HL-60 (cell line): ENCODE data around the gene FLYWCH1.

Source experiments
- DNase-seq, 2 experiments: peaks; one replicate each; pipeline ENCODE4 v3.0.0-alpha.2; 2010 to 2020; ENCODE audit warnings: low read depth in 1 of 2, low spot score in 1 of 2
- H3K27ac ChIP-seq: fragments of 250-450 bp; sonication (Bioruptor Pico); replicated peaks from 2 replicates; pipeline ENCODE4 v1.5.1; 2020; ENCODE audit warnings: mild to moderate bottlenecking, moderate library complexity
- H3K27me3 ChIP-seq: fragments of 250-450 bp; sonication (Bioruptor Pico); 2 replicates; pipeline ENCODE4 v1.5.1; 2021; ENCODE audit warnings: mild to moderate bottlenecking, moderate library complexity; ENCODE audit not compliant: insufficient read depth, poor library complexity, severe bottlenecking
- H3K4me3 ChIP-seq: replicated peaks from 2 replicates; pipeline ENCODE4 v1.5.1; 2011; ENCODE audit warnings: mild to moderate bottlenecking, control low read depth, low read length; ENCODE audit not compliant: insufficient read depth
- GABPA ChIP-seq: IDR thresholded peaks from 2 replicates; pipeline ENCODE4 v1.6.1; 2012; ENCODE audit warnings: low read depth
- POLR2AphosphoS5 ChIP-seq: IDR thresholded peaks from 2 replicates; pipeline ENCODE4 v1.6.1; 2012; ENCODE audit warnings: low read depth
- SPI1 ChIP-seq: IDR thresholded peaks from 2 replicates; pipeline ENCODE4 v1.6.1; 2012; ENCODE audit warnings: low read depth, mild to moderate bottlenecking, borderline replicate concordance
- TF ChIP-seq, protein P1 (sequence below): IDR thresholded peaks from 2 replicates; pipeline ENCODE4 v1.6.1; 2012; ENCODE audit warnings: low read depth; ENCODE audit not compliant: insufficient replicate concordance
- TF ChIP-seq, protein P2 (sequence below): IDR thresholded peaks from one replicate; pipeline ENCODE4 v1.5.1; 2011; ENCODE audit warnings: low read length, control low read depth, inconsistent platforms; ENCODE audit not compliant: insufficient read depth

Gene FLYWCH1

DNA sequence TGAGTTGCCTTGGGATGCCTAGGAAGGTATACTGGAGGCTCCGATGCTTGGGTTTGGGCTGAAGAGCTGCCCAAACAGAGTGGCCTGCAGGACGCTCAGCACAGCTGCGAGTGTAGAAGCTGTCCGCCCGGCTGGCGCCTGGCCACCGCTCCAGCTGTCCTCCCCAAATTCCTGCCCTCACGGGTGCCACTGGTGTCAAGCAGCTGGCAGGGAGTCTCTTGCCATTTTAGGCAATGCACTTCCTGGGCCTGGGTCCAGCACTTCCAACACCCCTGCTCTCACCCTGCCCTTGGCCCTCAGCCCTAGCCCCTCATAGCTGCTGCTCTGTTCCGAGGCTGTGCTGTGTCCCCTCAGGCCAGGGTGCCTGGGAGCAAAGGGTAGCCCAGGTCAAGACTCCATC is 73.7 kb downstream of the FLYWCH1 start:
- H3K27me3 ChIP-seq: peaks cover 2% of the 10 kb centered on the region
- no peak for DNase-seq
- no peak overlapping the region for H3K27ac ChIP-seq
- H3K4me3 ChIP-seq: no peak overlapping the region
- TF ChIP-seq GABPA (no peak), POLR2AphosphoS5 (no peak), SPI1 (no peak)
- TF ChIP-seq, protein P1, sequence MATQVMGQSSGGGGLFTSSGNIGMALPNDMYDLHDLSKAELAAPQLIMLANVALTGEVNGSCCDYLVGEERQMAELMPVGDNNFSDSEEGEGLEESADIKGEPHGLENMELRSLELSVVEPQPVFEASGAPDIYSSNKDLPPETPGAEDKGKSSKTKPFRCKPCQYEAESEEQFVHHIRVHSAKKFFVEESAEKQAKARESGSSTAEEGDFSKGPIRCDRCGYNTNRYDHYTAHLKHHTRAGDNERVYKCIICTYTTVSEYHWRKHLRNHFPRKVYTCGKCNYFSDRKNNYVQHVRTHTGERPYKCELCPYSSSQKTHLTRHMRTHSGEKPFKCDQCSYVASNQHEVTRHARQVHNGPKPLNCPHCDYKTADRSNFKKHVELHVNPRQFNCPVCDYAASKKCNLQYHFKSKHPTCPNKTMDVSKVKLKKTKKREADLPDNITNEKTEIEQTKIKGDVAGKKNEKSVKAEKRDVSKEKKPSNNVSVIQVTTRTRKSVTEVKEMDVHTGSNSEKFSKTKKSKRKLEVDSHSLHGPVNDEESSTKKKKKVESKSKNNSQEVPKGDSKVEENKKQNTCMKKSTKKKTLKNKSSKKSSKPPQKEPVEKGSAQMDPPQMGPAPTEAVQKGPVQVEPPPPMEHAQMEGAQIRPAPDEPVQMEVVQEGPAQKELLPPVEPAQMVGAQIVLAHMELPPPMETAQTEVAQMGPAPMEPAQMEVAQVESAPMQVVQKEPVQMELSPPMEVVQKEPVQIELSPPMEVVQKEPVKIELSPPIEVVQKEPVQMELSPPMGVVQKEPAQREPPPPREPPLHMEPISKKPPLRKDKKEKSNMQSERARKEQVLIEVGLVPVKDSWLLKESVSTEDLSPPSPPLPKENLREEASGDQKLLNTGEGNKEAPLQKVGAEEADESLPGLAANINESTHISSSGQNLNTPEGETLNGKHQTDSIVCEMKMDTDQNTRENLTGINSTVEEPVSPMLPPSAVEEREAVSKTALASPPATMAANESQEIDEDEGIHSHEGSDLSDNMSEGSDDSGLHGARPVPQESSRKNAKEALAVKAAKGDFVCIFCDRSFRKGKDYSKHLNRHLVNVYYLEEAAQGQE: no peak
- TF ChIP-seq, protein P2, sequence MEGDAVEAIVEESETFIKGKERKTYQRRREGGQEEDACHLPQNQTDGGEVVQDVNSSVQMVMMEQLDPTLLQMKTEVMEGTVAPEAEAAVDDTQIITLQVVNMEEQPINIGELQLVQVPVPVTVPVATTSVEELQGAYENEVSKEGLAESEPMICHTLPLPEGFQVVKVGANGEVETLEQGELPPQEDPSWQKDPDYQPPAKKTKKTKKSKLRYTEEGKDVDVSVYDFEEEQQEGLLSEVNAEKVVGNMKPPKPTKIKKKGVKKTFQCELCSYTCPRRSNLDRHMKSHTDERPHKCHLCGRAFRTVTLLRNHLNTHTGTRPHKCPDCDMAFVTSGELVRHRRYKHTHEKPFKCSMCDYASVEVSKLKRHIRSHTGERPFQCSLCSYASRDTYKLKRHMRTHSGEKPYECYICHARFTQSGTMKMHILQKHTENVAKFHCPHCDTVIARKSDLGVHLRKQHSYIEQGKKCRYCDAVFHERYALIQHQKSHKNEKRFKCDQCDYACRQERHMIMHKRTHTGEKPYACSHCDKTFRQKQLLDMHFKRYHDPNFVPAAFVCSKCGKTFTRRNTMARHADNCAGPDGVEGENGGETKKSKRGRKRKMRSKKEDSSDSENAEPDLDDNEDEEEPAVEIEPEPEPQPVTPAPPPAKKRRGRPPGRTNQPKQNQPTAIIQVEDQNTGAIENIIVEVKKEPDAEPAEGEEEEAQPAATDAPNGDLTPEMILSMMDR: no peak

DNA sequence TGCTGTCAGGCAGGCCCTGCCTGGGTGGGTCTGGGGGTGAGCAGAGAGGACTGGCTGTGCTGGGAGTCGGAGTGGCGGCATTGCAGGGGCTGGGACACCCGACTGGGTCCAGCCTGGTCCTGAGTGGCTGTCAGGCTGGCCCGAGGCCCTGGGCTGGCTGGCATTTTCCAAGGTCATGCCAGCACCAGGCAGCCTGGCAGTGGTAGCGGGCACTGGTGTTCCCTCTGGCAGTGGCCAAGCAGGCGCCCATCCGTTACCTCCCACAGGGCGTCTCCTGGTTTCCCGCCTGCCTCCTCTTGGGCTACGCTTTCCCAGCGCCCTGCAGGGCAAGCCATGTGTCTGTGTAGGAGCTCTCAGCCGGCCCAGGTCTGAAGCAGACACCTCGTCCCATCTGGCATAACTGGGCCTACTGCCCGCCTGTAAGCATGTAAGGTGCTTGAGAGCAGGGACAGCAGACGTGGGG is 74.2 kb downstream of the FLYWCH1 start:
- Histone ChIP-seq H3K4me3 (no peak overlapping the region), H3K27me3 (peaks cover 2% of the 10 kb centered on the region), H3K27ac (no peak overlapping the region)
- no peak for DNase-seq
- TF ChIP-seq SPI1 (no peak), GABPA (no peak), POLR2AphosphoS5 (no peak)
- TF ChIP-seq, protein P1: no peak
- TF ChIP-seq, protein P2: no peak

DNA sequence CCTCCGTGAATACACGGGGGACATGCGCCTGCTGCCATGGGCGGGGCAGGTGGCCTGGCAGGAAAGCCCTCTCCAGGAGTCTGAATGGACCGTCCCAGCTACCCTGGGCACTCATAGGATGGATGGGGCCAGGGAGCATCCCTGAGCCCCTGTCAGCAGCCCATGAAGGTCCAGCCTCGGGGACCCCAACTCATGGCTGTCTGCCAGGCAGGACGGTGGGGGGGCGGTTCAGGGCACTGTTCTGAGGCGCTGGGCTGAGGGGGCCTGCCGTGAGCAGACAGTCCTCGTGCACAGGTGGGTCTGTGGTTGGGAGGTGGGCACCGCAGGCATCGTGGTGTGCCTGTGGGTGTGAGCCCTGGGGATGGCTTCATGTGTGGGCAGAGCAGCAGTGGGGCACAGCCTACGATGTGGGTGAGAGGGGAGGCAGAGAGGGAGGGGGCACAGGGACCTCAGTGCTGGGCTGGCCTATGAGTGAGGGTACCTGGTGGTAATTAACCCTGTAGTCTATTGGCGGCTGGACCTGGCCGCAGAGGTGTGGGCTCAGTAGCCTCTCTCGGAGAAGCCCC is 75.0 kb downstream of the FLYWCH1 start:
- Histone ChIP-seq H3K27me3 (peaks cover 2% of the 10 kb centered on the region), H3K27ac (no peak overlapping the region), H3K4me3 (no peak overlapping the region)
- no peak for DNase-seq
- TF ChIP-seq, protein P2: no peak
- TF ChIP-seq GABPA (no peak), SPI1 (no peak), POLR2AphosphoS5 (no peak)
- TF ChIP-seq, protein P1: no peak
